ENCODE measurements around the gene CLRN3. TPM values are rescaled to one million over a fixed set of nuclear protein-coding genes. Genes with fewer than 3 reads are reported as not detected.

Gene CLRN3
- total and polyA plus RNA-seq, 2 of the 8 experiments (the other 6 are each of a cell fraction or from before 2014, with no cell fraction given): not detected

- Histone ChIP-seq H4K8ac (ENCODE audit: extremely low read depth, insufficient read depth, low read length) (no peak overlapping the region), H2BK120ac (replicated peaks; ENCODE audit: low read depth, low read length) (no peak overlapping the region), H3K4me3 (ENCODE audit: extremely low read depth in 1 of 4, insufficient read depth in 2 of 4, low read depth in 3 of 4, low read length in 4 of 4) (no peak overlapping the region), H2BK12ac (ENCODE audit: low read depth, low read length) (no peak overlapping the region), H3K23me2 (ENCODE audit: low read depth, low read length) (no peaks in the 10 kb centered on the region), H3K9me3 (ENCODE audit: insufficient read depth in 2 of 2, low read depth in 1 of 2, low read length in 1 of 2) (no peaks in the 10 kb centered on the region), H3K9ac (replicated peaks in 1 of 4; ENCODE audit: extremely low read depth in 1 of 4, low read depth in 3 of 4, low read length in 3 of 4) (no peak overlapping the region), H4K91ac (replicated peaks; ENCODE audit: insufficient read length, low read length) (no peak overlapping the region), H3K27ac (ENCODE audit: low read depth, low read length) (no peak overlapping the region), H3K27me3 (replicated peaks in 1 of 4; ENCODE audit: control insufficient read depth in 3 of 4, extremely low read depth in 1 of 4, insufficient read depth in 3 of 4, low read length in 3 of 4) (no peaks in the 10 kb centered on the region), H3K23ac (ENCODE audit: insufficient read length) (no peak overlapping the region), H2BK5ac (ENCODE audit: low read depth, low read length) (no peak overlapping the region), H3K14ac (ENCODE audit: insufficient read length) (no peak overlapping the region), H3K4me1 (replicated peaks in 1 of 4; ENCODE audit: control insufficient read depth in 3 of 4, insufficient read depth in 4 of 4, low read length in 3 of 4) (peaks cover 0 to 4% (median 1%) of the 10 kb centered on the region in 4 experiments; a peak in 1 of 7 replicates), H3K18ac (ENCODE audit: extremely low read depth, low read length) (no peak overlapping the region), H2BK20ac (ENCODE audit: low read length) (no peak overlapping the region), H4K5ac (ENCODE audit: insufficient read length, low read depth, low read length) (no peak overlapping the region), H3K4me2 (ENCODE audit: insufficient read depth in 1 of 2, low read depth in 2 of 2, low read length in 2 of 2) (no peak overlapping the region), H2AK5ac (ENCODE audit: low read depth, low read length) (no peak overlapping the region), H3K56ac (replicated peaks; ENCODE audit: insufficient read length, low read depth, low read length) (no peak overlapping the region), H3K79me2 (ENCODE audit: control insufficient read depth in 1 of 2, insufficient read depth in 2 of 2, low read length in 2 of 2) (no peaks in the 10 kb centered on the region), H3K4ac (replicated peaks; ENCODE audit: insufficient read length, low read depth, low read length) (no peak overlapping the region), H2BK15ac (ENCODE audit: low read length) (no peak overlapping the region), H3K36me3 (ENCODE audit: control insufficient read depth in 2 of 4, insufficient read depth in 4 of 4, low read length in 3 of 4) (no peaks in the 10 kb centered on the region), H4K20me1 (replicated peaks in 1 of 2; ENCODE audit: control insufficient read depth in 1 of 2, insufficient read depth in 2 of 2, low read length in 2 of 2) (no peaks in the 10 kb centered on the region), H2AFZ (ENCODE audit: low read length) (no peak overlapping the region), H3K79me1 (ENCODE audit: low read depth, low read length) (no peaks in the 10 kb centered on the region)
- TF ChIP-seq BCL11A (IDR thresholded peaks at IDR 0.05; ENCODE audit: low read depth in 2 of 2, low read length in 2 of 2) (no peak), SP1 (IDR thresholded peaks at IDR 0.05; ENCODE audit: low read depth, low read length) (no peak), FOSL1 (IDR thresholded peaks at IDR 0.05; ENCODE audit: insufficient read depth, low read depth, low read length) (no peak), TAF1 (IDR thresholded peaks at IDR 0.05; ENCODE audit: low read depth, low read length) (no peak), SP4 (IDR thresholded peaks at IDR 0.05; ENCODE audit: low read length) (no peak), RFX5 (IDR thresholded peaks at IDR 0.05; ENCODE audit: borderline replicate concordance, low read depth, low read length) (no peak), CBX8 (IDR thresholded peaks at IDR 0.05; ENCODE audit: borderline replicate concordance, low read depth, low read length) (no peak), E2F6 (IDR thresholded peaks at IDR 0.05) (no peak), EGR1 (IDR thresholded peaks at IDR 0.05; ENCODE audit: borderline replicate concordance, low read depth, low read length) (no peak), GTF2F1 (IDR thresholded peaks at IDR 0.05; ENCODE audit: borderline replicate concordance, low read depth, low read length) (no peak), POU5F1 (IDR thresholded peaks at IDR 0.05; ENCODE audit: low read depth, low read length) (no peak)
- CTCF ChIA-PET (ENCODE audit: partially characterized antibody): interaction anchor here (1.0 to 4.0 kb wide), 5 partner anchors 18 to 256 kb away, joined by 3 to 20 read pairs (median 4); no protein-coding TSS in a partner anchor
- WGBS, 2 experiments (ENCODE audit: extremely low coverage in 1 of 2, insufficient coverage in 1 of 2, insufficient read length in 1 of 2, insufficient replicate concordance in 2 of 2, low coverage in 1 of 2, low lambda C conversion rate in 2 of 2, missing lambda C conversion rate in 1 of 2): 87% methylated on average over 4 of the region's 4 CpGs; no CpG with 5 or more reads in 1 of the 2 experiments
- DNase-seq (ENCODE audit: low read depth in 1 of 2, low spot score in 2 of 2) (no peak), FAIRE-seq (no peak)
- POLR2A ChIA-PET (ENCODE audit: partially characterized antibody): interaction anchor here (0.6 kb wide), 1 partner anchor 13 kb away, joined by 3 read pairs; no protein-coding TSS in a partner anchor
Observed at GRCh38 chr10:127836176-127836575, 56.6 kb downstream of the CLRN3 start.

All from H1 (cell line).